Effector CD4-positive, alpha-beta T cell (primary cell): Measurements from ENCODE around the gene FAM221B.
A peak's percentile ranks its signal among the peaks of the same experiment; 100 is the strongest.

ENCODE experiments used
- DNase-seq: peaks from one replicate; pipeline ENCODE4 v3.0.0-alpha.2; 2020

FAM221B gene

DNA sequence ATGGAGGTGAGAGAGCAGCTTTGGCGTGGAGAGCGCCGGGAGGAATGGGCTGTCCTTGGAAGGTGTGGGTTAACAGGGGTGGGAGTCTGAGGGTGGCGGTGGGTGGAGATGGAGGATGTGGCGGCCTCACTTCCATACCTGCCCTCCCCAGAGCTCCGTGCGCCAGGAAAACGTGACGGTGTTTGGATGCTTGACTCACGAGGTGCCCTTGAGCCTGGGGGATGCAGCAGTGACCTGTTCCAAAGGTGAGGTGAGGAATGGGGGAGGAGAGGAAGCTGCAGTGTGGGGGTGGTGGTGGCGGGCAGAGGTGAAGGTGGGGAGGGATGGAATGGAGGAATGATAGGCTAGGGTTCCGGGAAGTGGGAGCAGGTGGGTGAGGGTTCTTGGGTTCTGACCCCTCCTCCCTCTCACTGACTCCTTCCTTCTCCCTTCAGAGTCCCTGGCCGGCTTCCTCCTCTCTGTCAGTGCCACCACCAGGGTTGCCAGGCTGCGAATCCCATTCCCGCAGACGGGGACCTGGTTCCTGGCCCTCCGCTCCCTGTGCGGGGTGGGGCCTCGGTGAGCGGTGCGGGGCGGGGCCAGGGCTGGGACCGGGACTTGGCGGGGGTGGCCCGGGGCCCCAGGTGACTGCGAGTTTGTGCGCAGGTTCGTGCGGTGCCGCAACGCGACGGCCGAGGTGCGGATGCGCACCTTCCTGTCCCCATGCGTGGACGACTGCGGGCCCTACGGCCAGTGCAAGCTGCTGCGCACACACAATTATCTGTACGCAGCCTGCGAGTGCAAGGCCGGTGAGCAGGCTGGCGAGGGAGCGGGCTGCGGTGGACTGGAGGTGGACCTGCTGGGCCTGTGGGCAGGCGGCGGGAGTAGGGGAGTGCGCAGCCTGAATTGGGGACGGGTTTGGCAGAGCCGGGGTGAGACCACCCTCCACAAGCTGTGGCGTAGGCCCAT, 17.6 kb upstream of the FAM221B start:
- no peak for DNase-seq

DNA sequence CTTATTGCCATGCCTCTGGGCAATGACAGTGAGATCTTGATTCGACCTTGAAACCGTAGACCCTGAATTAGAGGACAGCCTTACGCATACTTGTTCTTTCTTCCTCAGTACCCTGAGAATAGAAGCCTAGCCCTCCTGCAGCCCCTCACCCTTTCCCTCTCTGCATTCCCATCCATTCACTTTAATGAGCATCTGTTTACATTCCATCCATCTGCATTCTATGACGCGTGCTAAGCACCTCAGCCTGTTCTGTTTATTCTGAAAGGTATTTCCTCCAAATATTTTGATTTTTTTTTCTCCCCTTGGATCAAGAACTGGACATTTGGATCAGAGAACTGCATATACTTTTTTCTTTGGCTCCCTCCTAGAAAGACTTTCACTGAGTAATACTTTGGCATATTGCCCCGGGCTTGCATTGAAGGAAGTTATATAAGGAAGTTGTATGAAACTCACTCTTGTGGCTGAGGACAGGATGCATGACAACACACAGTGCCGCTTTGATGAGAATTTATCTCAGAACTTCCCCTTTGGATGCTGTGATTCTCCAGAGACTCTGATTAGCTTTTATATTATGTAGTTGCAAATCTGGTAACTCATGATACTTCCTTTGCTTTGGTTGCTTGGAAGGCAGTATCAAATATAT, 16.2 kb upstream of the FAM221B start:
- DNase-seq = peak; percentile 16

DNA sequence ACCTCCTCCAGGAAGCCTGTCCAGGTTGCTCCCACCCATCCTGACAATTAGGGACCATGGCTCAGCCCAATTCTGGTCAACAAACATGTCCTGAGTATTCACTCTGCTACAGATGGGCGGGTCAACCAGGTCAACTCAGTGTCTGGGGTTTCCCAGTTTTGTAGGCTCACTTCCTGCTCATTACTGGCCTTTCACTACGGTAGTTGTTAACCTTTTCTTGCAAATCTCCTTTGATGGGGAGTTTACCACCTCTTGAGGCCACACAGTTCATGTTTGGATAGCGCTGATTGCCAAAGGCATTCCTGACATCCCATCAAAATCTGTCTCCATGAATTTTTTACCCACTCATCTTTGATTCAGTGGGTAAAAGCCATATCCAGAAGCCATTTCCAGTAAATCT, 14.3 kb upstream of the FAM221B start:
- DNase-seq = no peak

DNA sequence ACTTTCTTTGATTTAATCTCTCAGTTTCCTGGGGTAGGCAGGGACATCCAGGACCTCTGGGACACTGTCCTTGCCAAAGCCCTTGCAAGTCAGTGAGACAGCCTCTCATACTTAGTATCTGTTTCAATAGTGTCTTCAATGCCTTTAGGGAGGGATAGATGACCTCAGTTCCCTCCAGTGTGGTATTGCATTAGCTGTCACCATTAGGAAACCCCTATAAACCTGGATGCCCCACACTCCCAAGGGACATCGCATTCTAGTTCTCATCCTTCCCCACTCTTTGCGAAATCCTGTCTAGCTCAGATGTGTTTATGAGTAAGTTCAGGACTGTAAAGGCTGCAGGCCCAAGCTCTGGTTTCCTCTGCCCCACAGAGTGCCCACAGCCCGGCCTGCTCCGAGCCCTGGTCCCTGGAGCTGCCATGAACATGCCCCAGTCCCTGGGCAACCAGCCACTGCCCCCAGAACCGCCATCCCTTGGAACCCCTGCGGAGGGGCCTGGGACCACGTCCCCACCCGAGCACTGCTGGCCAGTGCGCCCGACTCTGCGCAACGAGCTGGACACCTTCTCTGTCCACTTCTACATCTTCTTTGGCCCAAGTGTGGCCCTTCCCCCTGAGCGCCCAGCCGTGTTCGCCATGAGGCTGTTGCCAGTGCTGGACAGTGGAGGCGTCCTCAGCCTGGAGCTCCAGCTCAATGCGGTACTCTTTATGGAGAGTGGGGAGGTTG, 13.7 kb upstream of the FAM221B start:
- DNase-seq = no peak

DNA sequence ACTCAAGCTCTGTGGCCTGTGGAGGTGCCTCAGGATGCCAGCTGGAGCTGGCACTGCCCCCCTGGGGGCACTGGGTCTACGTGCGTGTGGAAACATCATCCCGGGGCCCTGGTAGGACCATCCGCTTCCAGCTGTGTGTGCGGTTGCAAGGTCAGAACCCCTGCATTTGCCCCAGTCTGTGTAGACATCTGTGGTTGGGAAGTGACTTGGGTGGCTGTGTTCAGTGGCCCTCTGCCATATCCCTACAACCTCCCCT, 13.0 kb upstream of the FAM221B start:
- DNase-seq = no peak

DNA sequence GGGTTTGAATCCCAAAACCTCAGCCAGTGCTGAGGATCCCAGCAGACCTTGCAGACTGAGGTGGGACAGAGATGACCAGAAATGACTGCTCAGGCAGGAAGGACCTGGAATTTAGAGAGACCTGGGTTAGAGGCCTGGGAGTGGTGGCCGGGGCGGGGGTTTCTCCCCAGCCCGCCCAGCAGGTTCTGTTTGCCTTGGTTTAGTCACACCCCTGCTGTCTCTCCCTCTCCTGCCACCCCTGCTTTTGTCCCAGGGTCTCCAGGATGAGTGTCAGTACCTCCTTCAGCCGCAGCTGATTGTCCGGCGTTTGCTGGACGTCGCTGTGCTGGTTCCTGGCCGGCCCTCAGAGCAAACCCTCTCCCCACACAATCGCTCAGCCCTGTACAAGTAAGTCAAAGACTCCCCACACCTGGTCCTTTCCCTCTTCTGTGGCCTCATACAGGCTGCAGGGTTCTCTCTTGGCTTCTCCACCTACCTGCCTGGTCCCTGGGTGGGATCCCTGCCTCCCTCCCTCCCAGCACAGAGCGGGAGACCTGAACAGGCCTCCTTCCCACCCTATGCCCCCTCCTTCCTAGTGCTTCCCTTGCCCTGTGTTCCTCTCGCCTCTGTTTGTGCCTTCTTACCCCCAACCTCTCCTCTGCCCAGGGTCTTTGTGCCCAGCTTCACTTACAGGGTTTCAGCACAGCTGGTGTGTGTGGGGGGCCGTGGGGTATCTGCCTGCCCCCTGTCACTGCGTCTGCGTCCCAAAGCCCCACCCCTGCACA, 12.5 kb upstream of the FAM221B start:
- DNase-seq = no peak

DNA sequence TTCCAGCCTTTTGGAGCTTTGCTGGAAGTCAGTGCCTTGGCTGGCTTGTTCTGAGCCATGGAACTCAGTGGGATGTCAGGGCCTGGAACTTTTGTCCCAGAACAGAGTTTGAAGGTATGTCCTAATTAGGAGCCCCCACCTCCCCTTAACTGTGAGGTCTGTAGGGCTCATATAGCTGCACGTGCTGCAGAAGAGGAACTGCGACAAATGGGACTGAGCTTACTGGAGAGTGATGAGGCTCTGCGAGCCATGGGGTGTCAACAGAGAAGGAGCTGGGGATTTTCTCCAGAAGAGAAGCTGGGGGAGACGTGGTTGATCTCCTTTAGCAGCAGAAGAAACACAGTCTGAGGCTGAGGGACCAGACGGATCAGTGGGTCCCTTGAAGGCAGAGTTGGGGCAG, 11.4 kb upstream of the FAM221B start:
- DNase-seq = no peak

DNA sequence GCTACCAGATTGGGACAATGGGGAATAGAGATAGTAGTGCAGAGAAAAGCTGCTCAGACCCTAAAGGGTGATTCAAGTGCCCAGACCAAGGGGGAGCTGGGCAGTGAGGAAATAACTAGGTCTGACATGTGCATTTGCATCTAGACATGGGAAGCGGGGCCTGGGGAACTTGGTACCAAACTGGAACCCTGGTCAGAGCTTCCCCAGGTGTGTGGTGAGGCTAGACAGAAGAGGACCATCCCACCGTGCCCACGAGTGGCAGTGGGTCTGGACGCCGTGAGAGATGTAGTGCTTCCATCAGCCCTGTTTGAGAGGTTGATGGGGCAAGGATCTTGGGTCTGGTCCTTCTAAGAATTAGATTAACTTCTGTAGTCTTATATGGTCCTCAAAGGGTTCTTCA, 8.1 kb upstream of the FAM221B start:
- DNase-seq = no peak

DNA sequence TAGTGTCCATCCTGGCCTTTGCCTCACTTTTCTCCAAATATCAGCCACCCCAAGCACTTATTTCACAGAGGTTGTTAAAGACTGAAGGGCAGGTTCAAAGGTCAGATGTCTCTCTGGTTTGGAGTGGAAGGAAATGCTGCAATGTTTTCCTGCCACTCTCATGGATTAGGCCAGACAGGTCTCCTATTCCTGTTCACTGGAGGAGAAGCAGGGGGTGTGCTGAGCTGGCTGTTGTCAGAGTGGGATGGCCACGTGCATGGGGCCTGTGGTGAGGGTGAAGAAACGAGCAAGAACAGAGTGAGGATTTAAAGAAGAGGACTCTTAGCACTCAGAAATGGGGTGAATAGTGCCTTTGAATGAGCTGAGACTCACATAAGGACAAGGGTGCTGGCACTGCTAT, 7.2 kb upstream of the FAM221B start:
- DNase-seq = no peak

DNA sequence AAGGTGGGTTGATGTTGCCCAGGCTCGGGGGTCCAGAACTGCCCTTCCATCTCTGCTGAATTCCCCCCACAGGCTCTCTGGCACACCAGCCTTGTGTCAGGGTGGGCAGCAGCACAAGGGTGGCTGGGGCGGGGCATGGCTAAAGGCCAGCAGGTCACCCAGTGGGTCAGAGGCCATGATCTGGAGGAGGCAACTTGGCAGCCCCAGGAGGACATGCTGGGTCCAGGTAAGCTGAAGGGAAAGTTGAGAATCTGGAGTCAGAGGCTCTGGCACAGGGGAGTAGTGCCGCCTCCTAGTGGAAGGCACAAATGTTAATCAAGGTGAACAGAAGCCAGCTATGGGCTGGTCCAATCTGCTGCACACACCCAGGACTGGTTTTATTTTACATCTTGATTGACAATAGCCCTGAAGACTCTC, 6.7 kb upstream of the FAM221B start:
- DNase-seq = no peak

DNA sequence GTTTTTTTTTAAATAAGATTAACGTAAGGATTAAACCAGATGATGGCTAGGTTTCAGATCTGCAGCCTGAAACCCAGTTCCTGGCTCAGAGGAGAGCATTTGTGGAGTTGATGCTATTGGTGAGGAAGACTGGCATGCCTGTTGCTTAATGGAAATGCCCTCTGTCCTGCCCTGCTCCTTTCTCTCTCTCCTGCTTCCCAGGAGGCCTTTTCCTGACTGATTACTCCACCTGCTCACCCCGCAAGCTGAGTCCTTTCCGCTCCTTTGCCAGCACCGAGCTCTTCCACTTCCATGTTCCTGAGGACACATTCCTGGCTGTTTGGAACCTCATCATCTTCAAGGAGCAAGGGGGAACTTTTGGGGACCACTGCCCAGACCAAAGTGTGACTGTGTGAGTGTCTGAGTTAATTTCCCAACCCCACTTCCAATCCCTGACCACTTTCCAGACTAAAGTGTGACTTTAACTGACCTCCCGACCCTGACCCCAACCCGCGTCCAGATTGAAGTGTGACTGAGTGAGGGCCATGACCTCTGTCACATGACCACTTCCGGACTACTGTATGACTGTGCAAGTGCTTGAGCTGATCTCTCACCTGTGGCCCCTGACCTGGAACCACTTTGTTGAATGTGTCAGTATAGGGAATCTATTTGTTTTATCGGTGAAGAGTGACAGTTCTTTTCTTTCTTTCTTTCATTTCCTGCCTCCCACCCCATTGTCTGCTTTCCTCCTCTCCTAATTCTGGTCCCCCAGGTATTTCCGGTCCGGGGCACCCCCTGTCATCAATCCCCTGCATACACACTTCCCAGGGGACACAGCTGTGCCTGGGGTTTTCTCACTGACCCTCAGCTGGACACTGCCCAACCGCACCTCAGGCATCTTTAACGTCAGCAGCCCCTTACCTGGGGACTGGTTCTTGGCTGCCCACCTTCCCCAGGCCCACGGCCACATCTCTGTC, 6.0 kb upstream of the FAM221B start:
- DNase-seq = no peak

DNA sequence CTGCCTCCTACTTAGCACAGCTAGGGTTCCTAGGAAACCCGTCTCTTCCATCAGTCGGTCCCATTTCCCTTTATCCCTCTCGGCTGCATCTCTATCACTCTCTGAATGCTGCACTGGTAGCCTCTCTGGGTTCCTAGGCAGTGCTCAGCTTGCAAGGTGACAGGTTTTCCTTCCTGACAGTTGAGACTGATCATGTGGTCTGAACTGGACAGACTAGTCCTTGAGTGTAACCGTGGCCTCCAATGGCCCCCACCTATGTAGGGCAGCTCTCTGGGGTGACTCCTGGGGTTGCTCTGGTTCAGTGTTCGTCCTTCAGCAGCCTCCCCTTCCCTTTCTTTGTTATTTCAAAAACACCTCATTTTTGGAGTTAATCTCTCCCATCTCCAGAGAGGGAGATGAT, 4.3 kb upstream of the FAM221B start:
- no peak for DNase-seq

DNA sequence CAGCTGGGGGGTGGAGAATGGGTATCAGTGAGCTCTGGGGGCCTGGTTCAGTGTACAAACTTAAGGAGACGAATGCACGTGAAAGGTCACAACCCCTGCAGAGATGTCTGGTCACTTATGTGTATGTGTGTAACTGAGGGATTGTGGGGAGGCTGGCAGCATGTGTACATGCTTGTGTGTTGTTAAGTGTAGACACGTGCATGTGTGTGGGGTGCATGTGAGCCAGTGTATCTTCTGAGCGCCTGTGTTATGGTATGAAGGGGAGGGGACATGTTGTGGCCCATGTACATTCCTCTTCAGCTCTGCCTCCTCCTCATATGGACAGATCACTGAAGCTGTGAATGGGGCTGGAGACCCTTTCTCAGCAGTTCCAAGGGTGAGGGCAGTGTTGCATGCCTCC, 2.5 kb upstream of the FAM221B start:
- no peak for DNase-seq

DNA sequence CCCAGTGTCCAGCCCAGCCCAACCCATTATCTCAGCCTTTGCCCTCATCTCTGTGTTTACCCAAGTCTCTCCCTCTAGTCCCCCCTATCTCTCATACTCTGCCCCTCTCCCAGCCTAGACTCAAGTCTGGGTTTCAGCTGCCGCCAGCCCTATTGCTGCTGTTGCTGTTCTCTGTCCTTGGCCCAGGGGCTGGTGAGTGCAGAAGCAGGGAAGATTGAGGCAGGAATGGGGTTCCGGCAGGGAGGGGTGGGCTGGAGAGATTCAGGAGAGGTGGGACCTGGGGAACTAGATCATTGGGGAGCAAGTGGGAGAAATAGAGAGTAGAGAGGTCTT, 1.2 kb upstream of the FAM221B start:
- DNase-seq = no peak

DNA sequence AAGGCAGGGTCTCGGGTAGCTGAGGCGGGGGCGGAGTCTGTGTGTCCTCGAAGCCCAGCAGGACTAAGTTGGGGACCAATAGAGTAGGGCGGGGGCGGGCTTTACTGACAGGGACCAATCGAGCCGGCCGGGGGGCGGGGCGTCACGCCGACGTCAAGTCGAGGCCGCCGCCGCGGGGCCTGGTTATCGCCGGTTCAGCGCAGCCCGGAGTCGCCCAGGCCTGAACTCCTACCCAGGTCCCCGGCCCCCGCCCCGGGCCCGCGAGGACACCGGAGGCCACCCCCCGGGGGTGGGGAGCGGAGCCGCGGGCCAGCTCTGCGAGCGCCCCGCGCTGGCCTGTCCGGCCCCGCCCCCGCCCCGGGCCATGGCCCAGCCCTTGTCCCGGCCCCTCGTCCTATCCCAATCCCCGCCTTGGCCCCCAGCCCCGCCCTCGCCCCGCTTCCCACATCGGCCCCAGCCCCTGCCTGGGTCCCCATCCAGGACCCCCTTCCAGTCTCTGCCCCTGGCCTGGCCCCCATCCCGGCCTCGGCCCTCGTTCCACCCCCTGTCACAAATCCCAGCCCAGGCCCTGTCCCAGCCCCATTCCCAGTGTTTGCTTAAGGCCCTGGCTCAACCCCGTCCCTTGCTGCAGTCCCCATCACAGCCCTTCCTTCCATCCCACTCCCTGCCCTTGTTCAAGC, 692 bp upstream of the FAM221B start, which contains the start of gene TMEM8B:
TSS of gene TMEM8B (plus strand) at position 145 of the 680 bp plus-strand sequence. CDS start at position 365, 220 bp downstream.
- DNase-seq = peak; percentile 94

DNA sequence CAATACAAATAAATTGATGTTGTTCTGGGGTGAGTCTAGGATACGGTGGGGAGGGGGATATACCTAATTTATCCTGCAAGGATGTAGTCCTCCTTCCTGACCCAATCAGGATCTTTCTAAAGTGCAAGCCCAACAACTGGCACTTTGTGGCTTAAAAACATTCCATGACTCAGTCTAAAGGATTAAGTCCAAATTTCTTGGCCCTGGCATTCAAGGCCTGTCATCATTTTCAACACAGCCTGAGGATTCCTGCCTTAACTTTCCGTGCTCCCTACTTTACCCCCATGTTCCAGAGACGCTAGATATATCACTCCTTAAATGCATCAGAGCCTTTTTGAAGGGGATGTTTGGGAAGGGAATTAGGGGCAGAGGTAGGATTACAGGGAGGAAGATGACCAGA, 1.0 kb downstream of the FAM221B start:
- no peak for DNase-seq

DNA sequence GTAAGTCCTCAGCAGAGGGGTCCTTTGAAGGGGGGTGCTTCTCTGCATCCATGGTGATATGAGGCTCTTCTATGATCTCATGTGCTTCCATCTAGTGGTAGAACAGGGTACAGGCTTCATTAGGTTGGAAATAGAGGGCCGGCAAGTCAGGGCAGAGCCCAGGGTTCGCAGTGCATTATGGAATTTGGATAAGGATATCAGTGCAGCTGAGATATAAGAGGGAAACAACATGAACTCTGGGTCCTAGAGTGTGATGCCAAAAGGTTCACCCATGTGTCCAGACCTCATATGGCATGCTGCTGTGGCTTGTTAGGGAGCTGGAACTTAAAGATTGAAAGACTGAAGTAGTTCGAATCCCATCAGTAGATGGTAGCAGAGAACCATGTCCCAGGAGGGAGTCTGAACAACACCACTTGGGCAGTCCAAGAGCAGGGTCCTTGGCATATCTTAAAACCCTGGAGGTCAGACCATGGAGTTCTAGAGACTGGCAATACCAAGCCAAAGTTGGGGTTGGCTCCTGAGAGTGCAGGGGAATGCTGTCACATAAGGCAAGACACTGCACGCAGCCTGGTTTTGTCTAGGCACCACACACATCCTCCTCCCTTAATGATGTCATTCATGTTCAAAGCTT, 2.3 kb downstream of the FAM221B start:
- no peak for DNase-seq

DNA sequence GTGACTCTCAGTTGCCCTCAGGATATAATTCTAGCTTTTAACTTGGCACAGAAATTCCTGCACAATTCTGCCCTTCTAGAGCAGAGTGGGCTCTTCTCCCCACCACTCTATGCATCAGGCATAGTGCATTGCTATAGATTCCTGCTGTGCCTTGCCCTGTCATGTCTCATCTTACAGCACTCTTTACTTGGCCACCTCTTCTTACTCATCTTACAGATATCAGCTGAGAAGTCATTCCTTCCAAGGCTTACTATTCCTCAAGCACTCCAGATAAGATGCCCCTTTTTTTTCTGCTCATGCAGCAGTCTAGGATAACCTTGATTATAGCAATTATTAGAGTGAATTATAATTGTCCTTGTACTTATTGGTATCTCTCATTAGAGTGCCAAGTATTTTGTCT, 5.6 kb downstream of the FAM221B start:
- no peak for DNase-seq

DNA sequence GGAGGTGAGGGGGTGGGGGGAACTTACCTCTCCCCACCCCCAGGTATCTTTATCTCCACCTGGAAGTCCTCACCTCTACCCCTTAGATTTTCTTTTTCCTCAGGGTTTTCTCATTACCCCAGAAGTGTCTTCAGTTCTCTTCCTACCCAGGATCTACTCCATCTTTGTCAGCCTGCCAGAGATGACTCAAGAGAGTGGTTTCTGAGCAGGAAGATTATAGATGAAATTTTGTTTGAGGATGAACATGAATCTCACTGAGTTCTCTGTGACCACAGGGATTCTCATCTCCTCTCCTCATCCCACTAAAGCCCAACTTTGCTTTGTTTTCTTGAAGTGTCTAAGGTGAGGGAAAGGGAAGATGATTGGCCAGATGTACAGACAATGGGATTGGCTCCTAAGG, 8.5 kb downstream of the FAM221B start:
- DNase-seq = no peak

DNA sequence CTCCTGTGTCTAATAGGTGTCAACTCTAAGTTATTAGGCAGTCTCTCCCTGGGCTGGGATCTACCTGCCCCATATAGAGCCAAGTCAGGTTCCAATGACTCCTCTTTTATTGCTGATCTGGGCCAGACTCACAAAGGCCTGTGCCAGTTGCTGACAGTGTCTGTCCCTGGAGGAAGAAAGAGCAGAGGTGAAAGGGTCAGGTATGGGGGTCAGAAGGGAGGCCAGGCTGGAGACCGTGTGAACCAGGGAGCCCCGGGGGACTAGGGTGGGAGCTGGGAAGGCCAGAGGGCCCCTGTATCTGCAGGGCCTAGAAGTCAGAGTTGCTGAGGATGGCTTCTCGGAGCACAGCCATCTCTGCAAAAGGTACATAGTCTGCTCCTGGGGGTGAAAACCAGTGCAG, 10.2 kb downstream of the FAM221B start:
- no peak for DNase-seq

DNA sequence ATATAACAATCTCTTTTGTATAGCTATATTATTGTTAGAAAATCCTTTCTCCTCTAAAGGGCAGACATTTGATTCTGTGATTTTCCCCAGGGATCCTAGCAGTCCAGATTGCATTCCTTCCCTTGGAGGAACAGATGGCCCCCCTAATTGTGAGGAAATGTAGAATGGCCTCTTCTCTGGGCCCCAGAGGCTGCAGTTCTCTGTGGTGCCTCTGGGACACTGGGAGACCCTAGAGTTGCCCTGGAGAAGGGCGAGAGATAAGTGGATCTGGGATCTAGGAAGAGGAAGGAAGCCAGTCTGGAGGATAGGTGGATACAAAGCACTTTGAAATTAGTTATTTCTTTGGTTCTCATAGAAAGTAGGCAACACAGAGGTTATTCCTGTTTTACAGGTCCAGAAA, 11.8 kb downstream of the FAM221B start:
- DNase-seq = no peak
